Endothelial cell (in vitro differentiated cells): ENCODE data around the gene DUOX2. TPM values are rescaled to one million over a fixed set of nuclear protein-coding genes. Genes with fewer than 3 reads are reported as not detected.
"Not testable (repeated sequence)": the region's sequence is repeated elsewhere in the genome, so short reads cannot be mapped to it uniquely, and the experiment has no call there.

ENCODE experiments used
- DNase-seq: peaks from one replicate; pipeline ENCODE4 v3.0.0; 2021; ENCODE audit warnings: low spot score
- H3K27ac Mint-ChIP-seq: one replicate; pipeline ENCODE4 v1.8.0; 2021; ENCODE audit warnings: mixed read lengths, inconsistent platforms; ENCODE audit not compliant: unreplicated experiment
- H3K27me3 Mint-ChIP-seq: one replicate; pipeline ENCODE4 v1.8.0; 2021; ENCODE audit warnings: mild to moderate bottlenecking, moderate library complexity, mixed read lengths, inconsistent platforms; ENCODE audit not compliant: unreplicated experiment
- H3K36me3 Mint-ChIP-seq: one replicate; pipeline ENCODE4 v1.8.0; 2021; ENCODE audit warnings: mild to moderate bottlenecking, low read depth, mixed read lengths, inconsistent platforms; ENCODE audit not compliant: unreplicated experiment
- H3K4me1 Mint-ChIP-seq: one replicate; pipeline ENCODE4 v1.8.0; 2021; ENCODE audit warnings: mild to moderate bottlenecking, mixed read lengths, inconsistent platforms; ENCODE audit not compliant: unreplicated experiment
- H3K4me3 Mint-ChIP-seq: one replicate; pipeline ENCODE4 v1.8.0; 2021; ENCODE audit warnings: mild to moderate bottlenecking, mixed read lengths, inconsistent platforms; ENCODE audit not compliant: unreplicated experiment
- H3K9me3 Mint-ChIP-seq: one replicate; pipeline ENCODE4 v1.8.0; 2021; ENCODE audit warnings: mixed read lengths, inconsistent platforms; ENCODE audit not compliant: unreplicated experiment
- CTCF ChIP-seq: fragments of 200-600 bp; sonication (generic); IDR thresholded peaks from one replicate; pipeline ENCODE4 v1.5.0; 2021; ENCODE audit warnings: antibody characterized with exemption; ENCODE audit not compliant: unreplicated experiment
- total RNA-seq: library from RNA; stranded (reverse); fragmentation: NEBNext Ultra II Directional; extraction: Animal tissue kit (Norgen Biotek cat#: 25700); gene quantifications from one replicate; pipeline ENCODE4 v1.2.1, GENCODE V29; 2021; ENCODE audit not compliant: unreplicated experiment

Gene DUOX2
- total RNA-seq, 1 donor from 2014 or later = 1.2 TPM

- H3K27ac Mint-ChIP-seq = no peak overlapping the region
Measured at GRCh38 chr15:45110256-45110820, 3.6 kb downstream of the DUOX2 start.

GRCh38 chr15:45107941-45108630 lies 5.9 kb downstream of the DUOX2 start:
- Mint-ChIP-seq H3K27me3 (peaks cover 32% of the 10 kb centered on the region), H3K4me3 (no peak overlapping the region), H3K36me3 (peaks cover 3% of the 10 kb centered on the region), H3K4me1 (peaks cover 10% of the 10 kb centered on the region), H3K9me3 (no peaks in the 10 kb centered on the region), H3K27ac (no peak overlapping the region)
- TF ChIP-seq CTCF = no peak
- DNase-seq = no peak

More at GRCh38 chr15:45110256-45110820, 3.6 kb downstream of the DUOX2 start:
- no peak overlapping the region for H3K4me3 Mint-ChIP-seq
- H3K27me3 Mint-ChIP-seq = peaks cover 38% of the 10 kb centered on the region
- DNase-seq = no peak
- no peak for TF ChIP-seq CTCF
- peaks cover under 1% of the 10 kb centered on the region for H3K36me3 Mint-ChIP-seq
- no peaks in the 10 kb centered on the region for H3K9me3 Mint-ChIP-seq
- H3K4me1 Mint-ChIP-seq = peaks cover 17% of the 10 kb centered on the region

- no peak for TF ChIP-seq CTCF
- H3K36me3 Mint-ChIP-seq = peaks cover 3% of the 10 kb centered on the region
- H3K4me1 Mint-ChIP-seq = peaks cover 12% of the 10 kb centered on the region
- H3K9me3 Mint-ChIP-seq = no peaks in the 10 kb centered on the region
- no peak for DNase-seq
- no peak overlapping the region for H3K4me3 Mint-ChIP-seq
- H3K27me3 Mint-ChIP-seq = peaks cover 30% of the 10 kb centered on the region
- no peak overlapping the region for H3K27ac Mint-ChIP-seq
Measured at GRCh38 chr15:45106002-45106790, 7.8 kb downstream of the DUOX2 start.

GRCh38 chr15:45105586-45105985 lies 8.4 kb downstream of the DUOX2 start:
- DNase-seq = no peak
- no peak overlapping the region for H3K27ac Mint-ChIP-seq
- H3K27me3 Mint-ChIP-seq = peaks cover 30% of the 10 kb centered on the region

GRCh38 chr15:45104170-45104569 lies 9.8 kb downstream of the DUOX2 start:
- DNase-seq, H3K9me3 Mint-ChIP-seq, H3K27ac Mint-ChIP-seq, H3K4me3 Mint-ChIP-seq, H3K36me3 Mint-ChIP-seq: not testable (repeated sequence)
- Mint-ChIP-seq H3K4me1 (peaks cover 18% of the 10 kb centered on the region), H3K27me3 (peaks cover 17% of the 10 kb centered on the region)

More at GRCh38 chr15:45105586-45105985, 8.4 kb downstream of the DUOX2 start:
- Mint-ChIP-seq H3K36me3 (peaks cover 3% of the 10 kb centered on the region), H3K9me3 (no peaks in the 10 kb centered on the region), H3K4me1 (peaks cover 18% of the 10 kb centered on the region), H3K4me3 (no peak overlapping the region)
- no peak for TF ChIP-seq CTCF
